HG03066 (cell line): Measurements from ENCODE around the gene LMX1B.

ENCODE experiments used
- ATAC-seq: cut with Tn5 transposase; IDR thresholded peaks from one replicate; pipeline ENCODE4 v1.9.1; 2021; ENCODE audit warnings: low read depth; ENCODE audit not compliant: unreplicated experiment

Gene LMX1B

DNA sequence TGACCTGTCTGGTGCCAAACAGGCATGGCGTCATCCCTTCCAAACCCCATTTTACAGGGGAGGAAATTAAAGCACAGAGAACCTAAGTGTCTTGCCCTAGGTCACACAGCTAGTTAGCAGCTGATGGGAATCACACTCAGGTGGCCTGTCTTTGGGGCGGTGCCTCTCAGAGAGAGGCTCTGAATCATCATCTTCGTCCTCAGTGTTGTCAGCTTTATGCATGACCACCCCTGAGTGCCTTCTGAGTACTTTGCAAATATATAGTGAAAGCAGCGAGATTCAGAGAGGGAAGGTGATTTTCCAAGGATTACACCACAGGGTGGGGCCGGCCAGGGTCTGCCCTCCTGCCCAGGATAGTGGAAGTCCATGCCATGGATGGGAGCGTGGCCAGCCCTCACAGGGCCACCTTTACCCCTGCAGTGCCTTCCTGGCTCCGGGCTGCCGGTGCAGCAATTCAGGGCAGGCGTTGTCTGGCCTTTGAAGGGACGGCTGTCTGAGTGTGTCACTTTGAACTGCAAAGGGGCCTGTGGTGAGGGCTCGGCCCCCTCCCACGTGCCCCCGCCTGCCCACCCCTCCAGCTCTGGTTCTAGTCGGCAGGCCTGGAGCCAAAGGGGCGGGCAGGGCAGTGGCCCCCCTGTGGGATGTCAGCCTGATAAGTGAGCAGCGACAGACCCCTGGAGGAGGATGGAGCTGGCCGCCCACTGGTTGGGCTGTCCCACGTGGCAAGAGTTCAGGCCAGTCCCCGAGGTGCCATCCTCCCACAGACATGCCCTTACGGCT is 16.9 kb downstream of the LMX1B start:
- no peak for ATAC-seq

DNA sequence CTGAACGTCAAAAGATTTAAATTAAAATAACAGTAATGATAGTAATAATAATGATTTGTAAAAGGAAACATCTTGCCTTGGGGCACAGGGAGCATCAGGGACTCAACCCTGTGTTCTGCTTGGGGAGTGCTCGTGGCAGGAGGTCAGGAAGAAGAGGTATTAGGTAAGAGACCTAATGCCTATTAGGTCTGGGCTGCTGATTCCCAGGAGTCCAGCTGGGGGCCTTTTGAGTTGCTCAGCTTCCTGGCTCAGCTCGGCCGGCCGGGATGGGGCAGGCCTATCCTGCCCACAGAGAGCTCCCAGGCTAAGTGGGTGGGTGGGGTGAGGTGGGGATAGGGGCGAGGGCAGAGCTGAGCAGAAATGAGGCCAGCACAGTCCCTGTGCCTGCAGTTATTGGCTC is 17.5 kb downstream of the LMX1B start:
- ATAC-seq, result no peak

DNA sequence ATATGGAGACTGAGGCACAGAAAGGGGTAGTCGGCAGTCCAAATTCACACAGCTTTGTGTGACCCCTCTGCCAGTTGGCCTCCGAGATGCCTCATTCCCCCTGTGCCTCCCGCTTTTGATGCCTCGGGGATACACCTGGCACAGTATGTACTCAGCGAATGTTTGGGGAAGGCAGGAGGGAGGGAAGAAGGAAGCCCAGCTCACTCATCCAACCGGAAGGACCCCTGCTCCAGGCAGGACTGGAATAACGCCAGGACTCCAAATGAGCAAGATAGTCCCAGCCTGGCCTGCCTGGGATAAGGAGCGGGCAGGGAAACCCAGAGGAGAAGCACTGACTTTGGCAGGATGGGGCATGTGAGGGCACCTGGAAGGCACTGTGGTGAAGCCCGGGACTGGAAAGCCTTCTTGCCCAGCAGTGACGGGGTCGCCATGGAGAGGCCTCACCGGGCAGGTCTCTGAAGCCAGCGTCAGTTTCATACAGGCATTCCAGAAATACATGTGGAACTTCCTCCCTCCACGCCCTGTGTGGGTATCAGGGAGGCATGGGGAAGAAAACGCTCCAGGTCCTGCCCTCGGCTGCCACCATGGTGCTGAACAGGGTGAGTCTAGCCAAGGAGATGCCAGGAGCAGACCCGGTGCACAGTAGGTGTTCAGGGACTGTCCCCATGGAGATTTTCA is 20.3 kb downstream of the LMX1B start:
- ATAC-seq, result no peak

DNA sequence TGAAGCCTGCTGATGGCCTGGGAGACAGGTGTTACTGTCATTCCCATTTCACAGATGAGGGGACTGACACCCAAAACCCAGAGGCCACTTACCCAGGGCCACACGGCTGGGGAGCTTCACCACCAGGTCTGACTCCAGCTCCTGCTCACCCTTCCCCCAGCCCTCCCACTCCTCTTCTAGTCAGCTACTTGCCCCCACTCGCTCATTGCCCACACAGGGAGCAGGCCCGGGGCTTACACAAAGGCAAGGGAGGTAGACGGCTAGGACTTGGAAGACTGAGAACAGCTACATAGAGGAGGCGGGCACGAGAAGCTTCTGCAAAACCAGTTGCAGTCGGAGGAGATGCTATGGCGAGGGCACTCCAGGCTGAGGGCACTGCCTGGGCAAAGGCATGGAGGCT is 21.3 kb downstream of the LMX1B start:
- no peak for ATAC-seq

DNA sequence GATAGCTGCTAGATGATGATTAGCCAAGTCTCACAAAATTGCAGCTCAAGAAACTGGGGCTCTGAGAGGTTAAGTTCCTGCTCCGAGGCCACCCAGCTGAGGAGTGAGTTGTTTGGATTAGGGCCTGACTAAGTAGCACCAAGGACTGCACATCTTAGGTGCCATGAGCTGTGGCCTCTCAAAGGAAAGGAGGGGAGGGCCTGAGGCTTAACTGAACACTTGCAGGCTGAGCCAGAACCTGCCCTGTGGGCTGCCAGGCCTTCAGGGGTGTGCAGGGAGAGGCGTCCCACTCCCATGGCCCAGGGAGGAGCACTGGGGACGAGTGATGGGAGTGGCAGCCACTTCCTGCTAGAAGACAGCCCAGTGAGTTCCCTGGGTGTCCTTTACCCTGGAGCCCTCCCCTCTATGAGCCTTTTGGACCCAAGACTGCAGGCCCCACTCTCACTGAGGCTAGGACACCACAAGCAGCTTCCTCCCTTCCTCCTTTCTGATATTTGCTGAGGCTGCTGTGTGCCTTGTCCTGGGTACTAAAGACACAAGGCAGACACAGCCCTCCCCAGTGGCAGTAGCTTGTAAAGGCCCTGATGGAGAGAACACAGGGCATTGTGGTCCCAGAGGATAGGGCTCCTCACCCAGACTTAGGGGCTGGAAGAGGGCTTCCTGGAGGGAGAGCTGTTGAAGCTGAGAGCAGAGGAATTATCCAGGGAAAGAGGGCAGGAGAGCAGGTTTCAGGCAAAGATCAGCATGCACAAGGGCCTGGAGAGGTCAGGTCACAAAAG is 22.1 kb downstream of the LMX1B start:
- ATAC-seq, result no peak

DNA sequence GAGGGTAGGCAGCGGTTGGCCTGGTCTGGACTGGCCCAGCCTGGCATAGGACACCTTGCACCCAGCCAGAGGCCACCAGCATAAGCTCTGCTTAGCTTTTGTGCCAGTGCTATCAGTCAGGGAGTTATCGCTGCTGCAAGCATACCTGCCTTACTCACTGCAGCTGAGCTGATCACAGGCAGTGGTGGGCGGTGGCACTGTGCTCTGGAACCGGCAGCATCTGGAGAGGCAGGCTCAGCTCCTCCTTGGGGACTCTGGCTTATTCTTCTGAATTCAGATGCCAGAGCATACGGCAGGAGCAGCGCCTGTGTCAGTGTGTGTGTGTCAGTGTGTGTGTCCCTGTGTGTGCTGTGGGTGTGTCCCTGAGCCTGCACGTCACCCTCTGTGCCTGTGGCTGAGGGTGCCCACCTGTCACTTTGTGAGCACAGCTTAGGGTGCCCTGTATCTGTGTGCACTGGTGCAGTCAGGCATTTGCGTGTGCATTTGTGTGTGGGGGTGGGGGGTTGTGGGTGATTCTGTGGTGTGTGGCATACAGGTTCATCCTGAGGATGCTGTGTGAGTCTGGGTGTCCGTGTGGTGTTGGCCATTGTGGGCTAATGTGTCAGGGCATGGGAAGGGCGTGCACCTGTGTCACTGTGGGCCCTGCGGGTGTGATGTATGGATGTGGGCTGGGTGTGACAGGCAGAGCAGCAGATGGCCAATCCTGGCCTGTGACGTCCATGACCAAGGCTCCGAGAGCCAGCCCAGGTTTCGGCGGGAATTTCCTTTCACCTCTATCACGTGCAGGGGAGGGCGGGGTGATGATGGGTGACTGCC is 23.5 kb downstream of the LMX1B start:
- ATAC-seq, result no peak

DNA sequence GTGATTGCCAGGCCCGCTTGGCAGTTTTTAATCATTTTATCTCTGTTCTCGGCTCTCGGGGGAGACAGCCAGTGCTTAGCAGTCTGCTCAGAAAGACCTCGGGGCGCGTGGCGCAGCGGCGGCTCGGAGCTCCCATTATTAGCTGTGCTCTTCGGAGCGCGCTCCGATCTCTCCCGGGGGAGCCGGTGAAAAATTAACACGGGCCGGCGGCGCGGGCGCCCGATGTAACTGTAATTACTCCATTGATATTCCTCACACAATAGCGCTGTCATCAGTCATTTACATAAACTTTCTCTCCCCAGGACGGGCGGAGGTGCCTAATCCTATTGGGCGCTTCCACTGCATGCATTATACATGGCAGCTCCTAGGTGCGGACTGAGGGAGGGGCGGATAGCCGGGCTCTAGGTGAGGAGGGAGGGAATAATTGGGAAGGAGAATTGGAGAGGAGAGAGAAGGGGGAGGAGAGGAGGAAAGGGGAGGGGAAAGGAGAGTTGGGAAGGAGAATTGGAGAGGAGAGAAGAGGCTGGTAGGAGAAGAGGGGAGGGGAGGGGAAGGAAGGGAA is 24.9 kb downstream of the LMX1B start:
- ATAC-seq, result no peak

DNA sequence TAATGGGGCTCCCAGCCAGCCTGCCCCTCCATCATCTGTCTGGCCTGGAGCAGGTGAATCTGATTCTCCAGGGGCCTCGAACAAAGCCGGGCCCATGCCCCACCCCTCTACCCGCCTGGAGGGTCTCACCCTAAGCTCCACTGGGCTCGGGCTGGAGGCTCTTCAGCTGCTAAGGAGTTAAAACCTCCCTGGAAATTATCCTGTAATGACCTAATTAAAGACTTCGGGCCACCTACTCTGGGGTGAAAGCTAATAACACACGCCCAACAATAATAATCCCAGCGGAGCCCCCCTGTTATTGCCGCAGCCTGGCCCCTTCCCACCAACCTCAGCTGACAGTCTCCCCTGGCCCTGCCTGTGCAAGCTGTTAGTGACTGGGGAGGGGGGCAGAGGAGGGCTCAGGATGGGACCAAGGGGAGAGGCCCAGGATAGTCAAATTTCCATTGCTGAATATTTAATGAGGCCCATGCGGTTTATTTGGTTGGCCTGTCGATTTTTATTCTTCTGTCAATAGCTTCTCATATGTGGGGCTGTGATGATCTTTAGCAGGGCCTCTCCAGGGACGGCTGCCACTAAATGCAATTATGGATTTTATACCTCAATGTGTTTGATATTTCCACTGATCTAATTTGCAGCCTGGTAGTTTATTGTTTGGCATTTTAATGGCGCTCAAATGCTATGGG is 25.7 kb downstream of the LMX1B start:
- ATAC-seq, result no peak

DNA sequence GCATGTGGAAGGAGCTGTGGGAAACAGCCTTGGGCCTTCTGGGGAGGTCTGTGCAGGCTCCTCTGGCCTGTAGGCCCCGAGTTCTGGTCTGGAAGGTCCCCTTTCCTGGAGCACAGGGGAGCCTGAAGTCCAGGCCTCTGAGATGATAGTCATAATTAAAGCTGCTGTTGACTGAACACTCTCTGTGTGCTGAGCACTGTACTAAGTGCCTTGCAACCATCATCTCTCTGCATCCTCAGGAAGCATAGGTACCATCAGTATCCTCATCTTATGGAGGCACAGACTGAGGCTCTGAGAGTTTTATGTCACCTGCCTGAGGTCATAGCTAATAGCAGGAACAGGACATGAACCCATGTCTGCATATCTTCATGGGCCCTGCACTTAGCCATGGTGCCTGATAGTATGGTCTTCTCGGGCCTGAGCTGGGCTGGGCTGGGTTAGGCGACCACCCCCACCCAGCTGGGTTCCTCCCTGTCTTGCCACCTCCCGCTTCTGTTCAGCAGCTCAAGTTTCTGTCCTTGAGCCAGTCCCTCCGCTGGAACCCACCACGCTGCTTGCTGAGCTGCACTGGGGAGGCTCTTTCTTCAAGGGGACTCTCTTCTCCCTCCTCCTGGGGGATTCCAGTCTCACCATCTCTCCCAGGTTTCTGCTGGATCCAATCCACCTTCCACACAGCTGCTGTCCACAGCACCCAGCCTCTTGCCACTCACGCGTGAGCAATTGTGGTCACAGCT is 27.6 kb downstream of the LMX1B start:
- ATAC-seq, result no peak

DNA sequence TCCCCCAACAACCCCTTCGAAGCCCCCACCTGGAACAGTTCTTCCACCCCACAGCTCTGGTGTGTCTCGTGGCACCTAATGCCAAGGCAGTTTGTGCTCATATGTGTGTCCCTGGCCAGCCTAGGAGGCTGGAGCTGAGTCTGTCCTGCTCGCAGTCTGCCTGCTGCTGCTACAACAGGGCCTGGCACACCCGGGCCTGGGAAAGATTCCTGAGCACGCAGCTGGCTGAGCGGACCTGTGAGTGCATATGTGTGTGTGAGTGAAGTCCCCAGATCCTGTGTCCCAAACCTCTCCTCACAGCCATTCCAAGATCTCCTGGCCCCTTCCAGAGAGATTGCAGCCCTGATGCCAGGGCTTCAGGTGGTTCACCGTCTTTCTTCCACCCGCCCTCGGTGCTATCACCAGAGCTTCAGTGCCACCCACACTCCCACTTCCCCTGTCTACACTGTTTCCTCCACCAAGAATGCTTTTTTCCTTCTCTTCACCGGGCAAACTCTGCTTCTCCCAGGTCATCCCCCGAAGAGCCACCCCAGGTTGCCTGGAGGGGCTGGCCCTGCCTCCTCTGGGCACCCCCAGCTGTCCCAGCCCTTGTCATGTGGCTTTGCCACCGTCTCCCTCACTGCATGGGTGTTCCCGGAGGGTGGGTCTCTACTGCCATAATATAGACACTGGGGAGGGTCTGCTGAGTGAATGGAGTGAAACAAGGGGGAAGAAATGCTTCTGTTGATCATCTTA is 28.4 kb downstream of the LMX1B start:
- ATAC-seq, result no peak

DNA sequence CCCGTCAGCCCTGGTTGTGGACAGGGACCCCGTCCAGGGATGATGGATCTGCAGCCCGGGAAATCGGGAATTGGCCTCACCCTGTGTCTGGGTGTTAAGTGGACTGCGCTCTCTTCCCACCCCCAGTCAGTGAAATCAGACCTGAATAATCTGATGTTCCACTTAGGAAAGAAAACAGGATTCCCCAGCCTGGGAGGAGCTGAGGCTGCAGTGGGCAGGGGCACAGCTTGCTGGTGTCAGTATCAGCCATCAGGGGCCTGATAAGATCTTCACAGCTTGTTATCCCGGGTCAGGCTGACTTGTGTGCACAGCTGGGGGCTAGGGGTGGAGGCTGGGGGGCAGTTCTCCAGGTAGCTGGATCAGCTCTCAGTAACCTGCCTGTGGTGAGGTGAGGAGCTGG is 29.1 kb downstream of the LMX1B start:
- no peak for ATAC-seq

DNA sequence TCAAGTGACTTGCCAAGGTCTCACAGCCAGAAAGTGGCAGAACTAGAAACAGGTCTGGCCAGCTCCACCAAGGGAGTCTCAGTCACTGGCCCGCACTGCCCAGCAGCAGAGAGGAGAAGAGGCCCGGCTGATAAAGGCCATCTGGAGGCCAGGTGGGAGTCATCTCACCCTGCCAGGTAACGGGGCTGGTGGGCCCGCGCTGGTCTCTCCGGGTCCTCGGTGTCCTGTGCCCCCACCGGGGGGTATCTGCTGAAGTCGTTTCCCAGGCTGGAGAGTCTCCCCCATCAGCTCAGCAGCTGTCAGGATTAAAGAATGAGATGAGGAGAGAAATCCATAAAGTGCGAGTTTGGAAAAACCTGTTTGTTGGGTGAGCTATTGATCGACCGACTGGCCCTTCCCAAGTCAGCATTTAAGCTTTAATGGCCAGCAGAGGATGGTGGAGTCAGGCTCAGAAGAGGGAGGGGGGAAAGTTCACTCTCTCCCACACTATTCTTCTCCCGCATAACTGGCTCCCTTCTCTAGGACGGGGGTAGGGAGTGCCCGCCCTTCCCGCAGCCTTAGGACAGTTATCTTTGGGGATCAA is 30.3 kb downstream of the LMX1B start:
- ATAC-seq, result no peak

DNA sequence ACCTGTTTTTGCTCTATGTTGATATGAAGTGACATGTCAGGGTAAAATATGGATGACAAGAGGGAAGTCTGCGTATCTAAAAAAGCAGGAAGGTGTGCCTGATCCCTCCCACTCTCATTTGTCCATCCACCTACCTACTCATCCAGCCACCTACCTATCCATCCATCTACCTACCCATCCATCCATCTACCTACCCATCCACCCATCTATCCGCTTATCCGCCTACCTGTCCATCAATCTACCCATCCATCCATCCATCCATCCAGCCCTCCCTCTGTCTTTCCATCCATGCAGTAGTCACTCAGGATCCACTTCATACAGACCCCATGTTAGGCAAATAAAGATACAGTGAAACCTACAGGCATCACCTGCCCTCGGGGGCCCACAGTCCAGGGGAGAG is 32.4 kb downstream of the LMX1B start:
- ATAC-seq, result no peak

DNA sequence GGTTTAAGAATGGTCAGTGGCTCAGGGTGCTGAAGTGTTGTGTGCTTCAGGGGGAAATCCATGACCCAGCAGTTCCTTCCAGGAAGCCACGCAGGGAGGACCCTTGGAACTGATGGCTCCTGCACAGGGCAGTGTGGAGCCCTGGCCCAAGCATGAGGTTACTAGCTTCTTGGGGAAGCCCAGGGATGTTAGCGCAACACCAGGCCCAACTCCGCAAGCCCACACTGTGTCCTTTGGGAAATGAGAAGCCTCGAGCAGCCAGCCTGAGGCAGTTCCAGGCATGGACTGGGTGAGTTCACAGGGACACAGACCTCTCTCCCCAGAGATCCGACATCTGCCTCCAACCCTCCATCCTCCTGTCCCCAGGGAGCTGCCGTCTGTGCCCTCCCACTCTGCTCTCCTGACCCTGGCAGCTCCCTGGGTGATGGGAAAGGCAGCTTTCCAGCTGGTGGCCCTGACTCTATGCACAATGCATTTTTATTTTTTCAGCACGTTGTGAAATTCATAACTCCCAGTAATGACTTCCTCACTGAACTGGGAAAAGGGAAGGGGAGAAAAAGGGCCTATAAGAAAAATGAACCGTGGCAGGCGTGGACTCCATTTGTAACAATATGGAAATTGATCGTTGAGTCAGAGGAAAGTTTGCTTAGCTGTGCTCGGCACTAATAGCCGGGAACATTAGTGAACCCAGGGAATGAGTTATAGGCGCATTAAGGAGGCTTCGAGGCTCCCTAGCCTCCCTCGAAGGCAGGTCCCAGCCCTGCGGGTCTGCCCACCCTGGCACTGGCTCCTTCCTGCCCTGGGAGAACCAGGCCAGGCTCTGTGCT is 34.1 kb downstream of the LMX1B start:
- ATAC-seq, result no peak

DNA sequence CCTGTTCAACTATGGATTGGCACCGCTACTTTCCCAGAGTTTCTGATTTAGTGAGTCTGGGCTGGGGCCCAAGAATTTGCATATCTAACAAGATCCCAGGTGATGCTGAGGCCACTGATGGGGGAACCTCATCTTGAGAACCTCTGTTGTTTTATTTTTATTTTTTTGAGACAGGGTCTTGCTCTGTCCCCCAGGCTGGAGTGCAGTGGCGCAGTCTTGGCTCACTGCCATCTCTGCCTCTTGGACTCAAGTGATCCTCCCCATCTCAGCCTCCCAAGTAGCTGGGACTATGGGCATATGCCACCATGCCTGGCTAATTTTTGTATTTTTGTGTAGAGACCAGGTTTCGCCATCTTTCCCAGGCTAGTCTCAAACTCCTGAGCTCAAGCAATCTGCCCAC is 35.7 kb downstream of the LMX1B start:
- ATAC-seq, result no peak

DNA sequence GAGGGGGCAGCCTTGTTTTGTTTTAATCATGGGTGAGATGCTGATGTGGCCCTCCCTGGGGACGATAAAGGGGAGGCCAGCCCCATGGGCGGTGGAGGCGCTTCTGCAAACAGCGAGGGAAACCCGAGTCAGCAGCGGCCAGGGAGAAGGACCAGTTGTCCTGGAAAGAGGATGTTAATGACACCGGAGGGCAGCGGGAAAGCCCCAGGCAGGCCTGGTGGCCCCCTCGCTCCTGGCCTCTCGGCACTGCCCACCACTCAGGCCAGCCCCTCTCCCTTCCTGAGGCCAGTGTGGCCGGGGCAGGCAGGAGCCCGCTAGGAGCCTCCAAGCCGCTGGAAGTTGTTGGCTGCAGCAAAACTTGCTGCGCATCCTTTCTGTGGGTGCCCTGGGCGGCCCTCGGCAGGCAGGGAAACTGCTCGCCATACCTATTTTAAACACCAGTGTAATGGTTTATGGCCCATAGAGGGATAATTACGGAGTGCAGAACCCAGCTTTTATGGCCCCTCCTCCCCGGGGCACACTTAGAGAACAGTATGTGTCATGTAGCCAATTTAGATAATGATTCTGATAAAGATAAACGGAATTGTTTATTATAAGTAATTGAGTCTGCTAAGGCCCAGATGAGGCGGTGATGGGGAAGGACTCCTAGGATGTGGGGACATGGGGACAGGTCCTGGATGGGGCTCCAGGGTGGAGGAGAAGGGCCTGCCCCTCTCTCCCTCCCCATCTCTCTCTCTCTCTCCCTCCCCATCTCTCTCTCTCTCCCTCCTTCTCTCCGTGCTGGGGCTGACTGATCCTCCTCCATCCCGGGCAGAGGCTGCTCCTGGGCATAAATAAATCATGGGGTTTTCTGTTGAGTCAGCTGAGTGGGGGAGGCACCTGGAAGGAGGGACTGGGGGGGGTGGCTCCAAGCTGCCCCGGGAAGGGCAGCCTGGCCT is 36.9 kb downstream of the LMX1B start:
- no peak for ATAC-seq
